ENCODE measurements around the gene TICRR.
"Not testable (repeated sequence)": the region's sequence is repeated elsewhere in the genome, so short reads cannot be mapped to it uniquely, and the experiment has no call there.

TICRR gene

GRCh38 chr15:89566621-89567294 lies 8.5 kb upstream of the TICRR start:
- DNase-seq: no peak

DNA sequence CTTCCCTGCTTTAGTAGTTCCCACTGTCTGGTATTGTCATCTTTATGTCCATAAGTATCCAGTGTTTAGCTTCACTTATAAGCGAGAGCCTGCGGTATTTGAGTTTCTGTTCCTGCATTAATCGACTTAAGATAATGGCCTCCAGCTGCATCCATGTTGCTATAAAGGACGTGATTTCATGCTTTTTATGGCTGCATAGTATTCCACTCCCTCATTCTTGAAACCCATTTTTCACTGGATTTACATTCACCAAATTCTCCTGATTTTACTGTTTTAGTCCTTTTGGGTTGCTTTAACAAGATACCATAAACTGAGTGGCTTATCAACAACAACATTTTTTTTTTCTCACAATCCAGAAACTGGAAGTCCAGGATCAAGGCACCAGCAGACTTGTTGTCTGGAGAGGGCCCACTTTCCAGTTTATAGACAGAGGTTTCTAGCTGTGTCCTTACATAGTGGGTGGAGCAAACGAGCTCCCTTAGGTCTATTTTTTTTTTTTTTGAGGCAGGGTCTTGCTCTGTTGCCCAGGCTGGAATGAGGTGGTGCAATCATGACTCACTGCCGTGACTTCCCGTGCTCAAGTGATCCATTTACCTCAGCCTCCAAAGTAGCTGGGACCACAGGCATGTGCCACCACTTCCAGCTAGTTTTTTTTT lies 6.1 kb upstream of the TICRR start:
- DNase-seq: no peak

DNA sequence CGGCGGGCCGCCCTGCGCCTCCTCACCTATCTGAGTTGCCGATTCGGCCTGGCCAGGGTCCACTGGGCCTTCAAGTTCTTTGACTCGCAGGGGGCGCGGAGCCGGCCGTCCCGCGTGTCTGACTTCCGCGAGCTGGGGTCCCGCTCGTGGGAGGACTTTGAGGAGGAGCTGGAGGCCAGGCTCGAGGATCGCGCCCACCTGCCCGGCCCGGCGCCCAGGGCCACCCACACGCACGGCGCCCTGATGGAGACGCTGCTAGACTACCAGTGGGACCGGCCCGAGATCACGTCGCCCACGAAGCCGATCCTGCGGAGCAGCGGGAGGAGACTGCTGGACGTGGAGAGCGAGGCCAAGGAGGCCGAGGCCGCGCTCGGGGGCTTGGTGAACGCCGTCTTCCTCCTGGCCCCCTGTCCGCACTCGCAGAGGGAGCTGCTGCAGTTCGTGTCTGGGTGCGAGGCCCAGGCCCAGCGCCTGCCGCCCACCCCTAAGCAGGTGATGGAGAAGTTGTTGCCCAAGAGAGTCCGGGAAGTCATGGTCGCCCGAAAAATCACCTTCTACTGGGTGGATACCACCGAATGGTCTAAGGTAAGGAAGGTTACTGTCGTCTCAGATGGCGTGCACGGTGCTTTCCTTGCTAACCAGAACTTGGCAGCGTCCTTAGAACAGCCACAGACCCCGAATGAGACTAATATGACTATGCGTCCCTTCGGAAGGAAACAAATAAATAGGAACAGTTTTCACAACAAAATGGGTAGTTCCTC lies 567 bp downstream of the TICRR start:
- no peak for DNase-seq

- DNase-seq: no peak
These were observed 1.1 kb downstream of the TICRR start for GRCh38 chr15:89576417-89576773.

- no peak for DNase-seq
These were observed 2.5 kb downstream of the TICRR start for GRCh38 chr15:89577776-89578115.

DNA sequence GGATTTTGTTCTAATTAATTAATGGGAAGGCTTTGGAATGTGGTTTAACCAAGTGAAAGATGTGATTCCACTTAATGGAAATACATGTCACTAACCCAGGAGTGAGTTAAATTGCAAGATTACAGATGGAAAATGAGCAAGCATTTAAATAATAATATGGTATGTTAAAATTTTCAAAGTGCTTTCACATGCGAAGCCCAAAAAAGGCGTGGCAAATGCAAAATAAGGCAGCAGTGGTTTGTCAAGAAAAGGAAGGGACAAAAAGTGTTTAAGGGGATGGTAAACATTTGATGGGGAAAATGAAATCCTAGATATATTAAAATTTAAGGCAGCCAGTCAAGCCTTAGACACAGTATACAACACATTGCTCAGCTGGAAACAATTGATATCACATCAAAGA lies 2.9 kb downstream of the TICRR start:
- DNase-seq: no peak

DNA sequence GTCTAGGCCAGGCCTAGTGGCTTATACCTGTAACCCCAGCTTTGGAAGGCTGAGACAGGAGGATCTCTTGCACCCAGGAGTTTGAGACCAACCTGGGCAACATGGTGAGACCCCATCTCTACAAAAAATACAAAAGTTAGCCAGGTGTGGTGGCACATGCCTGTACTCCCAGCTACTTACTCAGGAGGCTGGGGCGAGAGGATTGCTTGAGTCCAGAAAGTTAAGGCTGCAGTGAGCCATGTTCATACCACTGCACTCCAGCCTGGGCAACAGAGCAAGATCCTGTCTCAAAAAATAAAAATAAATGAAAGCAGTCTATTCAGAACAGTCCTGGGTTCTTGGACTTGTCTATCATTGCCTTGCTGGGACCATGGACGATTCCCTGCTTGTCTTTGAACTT lies 5.5 kb downstream of the TICRR start:
- not testable (repeated sequence) for DNase-seq

DNA sequence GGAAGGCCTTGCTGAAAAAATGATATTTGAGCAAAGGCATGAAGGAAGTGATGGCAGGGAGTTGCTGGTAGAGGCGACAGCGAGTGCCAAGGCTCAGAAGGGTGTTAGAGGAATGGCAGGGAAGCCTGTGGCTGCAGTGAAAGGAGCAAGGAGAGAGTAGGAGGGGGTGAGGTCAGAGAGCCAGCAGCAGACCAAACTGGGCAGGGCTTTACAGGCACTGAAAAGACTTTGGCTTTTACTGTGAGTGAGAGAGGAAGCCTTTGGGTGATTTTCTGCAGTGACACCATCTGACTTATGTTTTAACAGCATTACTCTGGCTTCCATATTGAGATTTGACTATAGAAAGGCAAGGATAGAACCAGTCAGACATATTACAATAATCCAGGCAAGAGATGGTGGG lies 11.4 kb downstream of the TICRR start:
- DNase-seq: no peak

GRCh38 chr15:89587955-89588354 lies 12.7 kb downstream of the TICRR start:
- no peak for DNase-seq

- DNase-seq: no peak
These were observed 16.6 kb downstream of the TICRR start for GRCh38 chr15:89591834-89592233.

- DNase-seq: no peak
These were observed 17.7 kb downstream of the TICRR start for GRCh38 chr15:89593018-89593417.

DNA sequence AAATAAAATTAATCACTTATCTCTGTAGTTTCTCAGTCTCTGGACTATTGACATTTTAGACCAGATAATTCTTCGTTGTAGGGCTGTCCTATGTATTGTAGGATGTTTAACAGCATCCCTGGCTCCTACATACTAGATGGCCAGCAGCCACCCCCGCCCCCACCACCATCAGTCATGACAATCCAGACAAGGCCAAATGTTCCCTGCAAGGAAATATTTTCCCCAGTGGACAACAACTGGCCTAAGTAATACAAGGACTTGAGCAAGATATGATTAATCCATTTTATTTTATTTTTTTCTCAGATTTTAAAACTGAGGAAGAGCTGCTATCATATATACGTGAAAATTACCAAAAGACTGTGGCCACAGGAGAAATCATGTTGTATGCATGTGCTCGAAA lies 23.8 kb downstream of the TICRR start:
- no peak for DNase-seq

GRCh38 chr15:89611317-89611716 lies 36.0 kb downstream of the TICRR start:
- no peak for DNase-seq

DNA sequence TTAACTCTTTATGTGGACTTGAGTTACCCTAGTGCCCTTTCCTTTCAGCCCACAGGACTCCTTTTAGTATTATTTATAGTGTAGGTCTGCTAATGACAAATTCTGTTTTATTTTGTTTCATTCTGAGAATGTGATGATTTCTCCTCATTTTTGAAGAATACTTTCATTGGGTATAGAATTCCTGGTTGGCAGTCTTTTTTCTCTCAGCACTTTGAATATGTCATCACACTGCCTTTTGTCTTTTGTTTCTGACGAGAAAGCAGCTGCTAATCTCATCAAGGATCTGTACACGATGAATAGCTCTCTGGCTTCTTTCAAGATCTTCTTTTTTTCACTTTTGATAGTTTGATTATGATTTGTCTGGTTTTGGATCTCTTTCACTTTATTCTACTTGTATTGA lies 37.8 kb downstream of the TICRR start:
- DNase-seq: no peak

GRCh38 chr15:89614164-89614563 lies 38.9 kb downstream of the TICRR start:
- DNase-seq: no peak

DNA sequence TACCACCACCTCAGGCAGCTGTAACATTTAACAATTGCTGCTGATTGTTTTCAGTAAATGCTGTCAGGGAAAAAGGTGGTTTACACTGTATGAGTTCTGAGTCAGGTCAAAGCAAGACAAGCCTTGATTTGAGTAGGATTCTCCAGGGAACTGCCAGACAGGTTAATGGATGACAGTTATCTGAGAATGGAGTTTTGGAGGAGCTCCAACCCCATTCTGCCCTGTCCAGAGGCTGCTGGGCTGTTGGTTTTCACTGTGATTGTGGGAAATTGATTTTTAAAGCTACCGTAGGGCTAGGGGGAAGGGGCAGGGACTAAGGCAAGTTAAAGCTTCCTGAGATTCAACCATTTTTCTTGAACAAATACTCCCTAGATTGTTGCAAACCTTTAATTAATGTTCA lies 39.9 kb downstream of the TICRR start:
- no peak for DNase-seq

- no peak for DNase-seq
These were observed 41.0 kb downstream of the TICRR start for GRCh38 chr15:89616228-89616627.

- DNase-seq: no peak
These were observed 46.3 kb downstream of the TICRR start for GRCh38 chr15:89621547-89621946.

GRCh38 chr15:89623165-89623564 lies 47.9 kb downstream of the TICRR start:
- no peak for DNase-seq

- no peak for DNase-seq
These were observed 50.4 kb downstream of the TICRR start for GRCh38 chr15:89625716-89626115.

DNA sequence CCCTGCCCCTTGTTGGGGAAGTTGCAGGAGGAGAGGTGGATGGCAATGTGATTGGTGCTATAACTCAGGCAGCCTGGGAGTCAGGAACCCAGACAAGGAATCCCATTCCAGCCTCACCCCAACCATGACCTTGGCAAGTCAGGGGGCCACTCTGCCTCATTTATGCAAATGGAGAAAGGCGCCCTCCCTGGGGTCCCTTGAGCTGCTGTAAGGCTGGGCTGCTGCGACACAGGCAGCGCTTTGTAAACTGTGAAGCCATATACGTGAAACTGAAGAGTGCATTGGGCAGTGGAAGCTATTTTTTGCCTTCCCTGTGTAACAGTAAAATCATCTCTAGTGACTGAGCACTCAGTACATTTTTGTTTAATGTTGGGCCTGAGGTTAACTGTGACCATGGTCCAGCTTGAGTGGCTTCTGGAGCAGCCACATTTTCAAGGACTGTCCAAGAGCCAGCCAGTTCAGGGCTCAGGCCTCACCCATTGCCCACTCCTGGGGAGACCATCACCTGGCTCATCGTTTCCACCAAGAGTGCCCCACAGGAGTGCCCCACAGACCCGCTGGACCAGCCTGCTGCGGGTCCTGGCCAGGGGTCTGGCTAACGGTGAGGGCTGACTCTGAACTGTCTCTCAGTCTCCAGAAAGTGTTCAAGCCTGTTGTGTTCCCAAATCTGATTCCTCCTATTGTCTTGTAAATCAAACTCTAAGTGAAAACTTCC lies 52.1 kb downstream of the TICRR start:
- no peak for DNase-seq

GRCh38 chr15:89628301-89628700 lies 53.0 kb downstream of the TICRR start:
- no peak for DNase-seq

GRCh38 chr15:89628806-89629715 lies 53.8 kb downstream of the TICRR start:
- DNase-seq: no peak
